ENCODE measurements around the gene IGLL1.

- TF ChIP-seq POLR2A (IDR thresholded peaks at IDR 0.05) (no peak), POLR2AphosphoS5 (IDR thresholded peaks at IDR 0.05; ENCODE audit: insufficient read depth in 1 of 2, low read depth in 1 of 2) (no peak), CTCF (IDR thresholded peaks at IDR 0.05) (no peak)
These were observed 42.7 kb downstream of the IGLL1 start for GRCh38 chr22:23537416-23537815.

All from vagina (tissue), 2 donors.